Keratinocyte (primary cell): Measurements from ENCODE around the gene DIAPH2. TPM values are rescaled to one million over a fixed set of nuclear protein-coding genes. Genes with fewer than 3 reads are reported as not detected.

Source experiments
- DNase-seq: peaks from one replicate; pipeline ENCODE4 v3.0.0-alpha.2; 2011; ENCODE audit warnings: low read depth, missing footprints, low spot score
- FAIRE-seq: peaks from 2 replicates; lab custom pipeline; 2011; peaks lifted over from hg19 to GRCh38; lab: Jason Lieb, UNC
- H2AFZ ChIP-seq: 2 replicates; pipeline ENCODE4 v1.6.0; 2012; ENCODE audit warnings: low read length, control low read depth, inconsistent platforms; ENCODE audit not compliant: control insufficient read depth
- H3K27ac ChIP-seq: 2 replicates; pipeline ENCODE4 v1.5.1; 2011; ENCODE audit warnings: low read length; ENCODE audit not compliant: control insufficient read depth, insufficient read depth
- H3K27me3 ChIP-seq: 3 replicates; pipeline ENCODE4 v1.6.0; 2011; ENCODE audit warnings: low read length; ENCODE audit not compliant: control insufficient read depth, insufficient read depth; ENCODE audit errors: extremely low read depth
- H3K36me3 ChIP-seq, 2 experiments: 2 replicates in 1 of 2; 3 replicates in 1 of 2; pipeline ENCODE4 v1.5.1; 2011; ENCODE audit warnings: low read length in 2 of 2, mild to moderate bottlenecking in 1 of 2; ENCODE audit not compliant: control insufficient read depth in 2 of 2, insufficient read depth in 2 of 2; ENCODE audit errors: extremely low read depth in 1 of 2
- H3K4me1 ChIP-seq: 3 replicates; pipeline ENCODE4 v1.5.1; 2011; ENCODE audit warnings: low read length; ENCODE audit not compliant: control insufficient read depth, insufficient read depth; ENCODE audit errors: extremely low read depth
- H3K4me2 ChIP-seq: 3 replicates; pipeline ENCODE4 v1.6.0; 2011; ENCODE audit warnings: low read depth, low read length; ENCODE audit not compliant: control insufficient read depth, insufficient read depth; ENCODE audit errors: extremely low read depth
- H3K4me3 ChIP-seq, 3 experiments: fragments of 200-600 bp in 1 of 3; sonication (generic) in 1 of 3; 2 replicates in 2 of 3; 3 replicates in 1 of 3; pipeline ENCODE4 v1.5.1; 2011 to 2016; ENCODE audit warnings: low read length in 3 of 3, mild to moderate bottlenecking in 3 of 3, control low read depth in 2 of 3, inconsistent platforms in 1 of 3, low read depth in 1 of 3, mixed read lengths in 1 of 3, mixed run types in 1 of 3, moderate library complexity in 1 of 3; ENCODE audit not compliant: control insufficient read depth in 2 of 3, insufficient read depth in 2 of 3; ENCODE audit errors: extremely low read depth in 1 of 3
- H3K79me2 ChIP-seq: 2 replicates; pipeline ENCODE4 v1.6.0; 2012; ENCODE audit warnings: low read length; ENCODE audit not compliant: control insufficient read depth, insufficient read depth
- H3K9ac ChIP-seq: 3 replicates; pipeline ENCODE4 v1.6.0; 2011; ENCODE audit warnings: low read length; ENCODE audit not compliant: control insufficient read depth, insufficient read depth; ENCODE audit errors: extremely low read depth
- H3K9me1 ChIP-seq: 3 replicates; pipeline ENCODE4 v1.6.0; 2011; ENCODE audit warnings: low read length; ENCODE audit not compliant: control insufficient read depth, insufficient read depth; ENCODE audit errors: extremely low read depth
- H3K9me3 ChIP-seq: 2 replicates; pipeline ENCODE4 v1.5.1; 2012; ENCODE audit warnings: low read depth, low read length; ENCODE audit not compliant: control insufficient read depth
- H4K20me1 ChIP-seq: 3 replicates; pipeline ENCODE4 v1.6.0; 2011; ENCODE audit warnings: low read length; ENCODE audit not compliant: control insufficient read depth, insufficient read depth; ENCODE audit errors: extremely low read depth
- EZH2 ChIP-seq: IDR thresholded peaks from one replicate; pipeline ENCODE4 v1.6.1; 2012; ENCODE audit warnings: inconsistent platforms, mild to moderate bottlenecking, low read length, moderate library complexity
- dilution Hi-C: fragments of 300-500 bp; cut with MboI; formaldehyde crosslinking; loops from one replicate; pipeline ENCODE4 v1.7.0; 2020; ENCODE audit warnings: low sequenced_read_pairs; ENCODE audit not compliant: extremely low pct_ligation_motif_present
- polyA plus RNA-seq, 5 experiments: library from polyadenylated mRNA; depleted of rRNA in 3 of 5; stranded (reverse) in 3 of 5; stranded (forward) in 1 of 5; unstranded in 1 of 5; fragments of >200 nt; gene quantifications; 1 replicate in 1 of 5; 2 replicates in 3 of 5; 3 replicates in 1 of 5; pipeline versions ENCODE4 v1.2.1 to v1.2.3, GENCODE V29; 2011 to 2012; ENCODE audit warnings: missing spikeins in 2 of 5, low read depth in 1 of 5, low replicate concordance in 1 of 5
- TF ChIP-seq, protein P1 (sequence below), 3 experiments: IDR thresholded peaks in 1 of 3; conservative IDR thresholded peaks in 1 of 3; optimal IDR thresholded peaks in 1 of 3; 2 replicates in 2 of 3; 3 replicates in 1 of 3; pipeline versions ENCODE3 to v1.5.1; 2011; ENCODE audit warnings: low read length in 3 of 3, mild to moderate bottlenecking in 3 of 3, moderate library complexity in 2 of 3, control low read depth in 1 of 3, inconsistent platforms in 1 of 3; ENCODE audit not compliant: insufficient read depth in 2 of 3; ENCODE audit errors: extremely low read depth in 1 of 3

DIAPH2 gene
- polyA plus RNA-seq, 1 donor (not counting 4 experiments of a cell fraction or from before 2014, with no cell fraction given) = 7.4 TPM

DNA sequence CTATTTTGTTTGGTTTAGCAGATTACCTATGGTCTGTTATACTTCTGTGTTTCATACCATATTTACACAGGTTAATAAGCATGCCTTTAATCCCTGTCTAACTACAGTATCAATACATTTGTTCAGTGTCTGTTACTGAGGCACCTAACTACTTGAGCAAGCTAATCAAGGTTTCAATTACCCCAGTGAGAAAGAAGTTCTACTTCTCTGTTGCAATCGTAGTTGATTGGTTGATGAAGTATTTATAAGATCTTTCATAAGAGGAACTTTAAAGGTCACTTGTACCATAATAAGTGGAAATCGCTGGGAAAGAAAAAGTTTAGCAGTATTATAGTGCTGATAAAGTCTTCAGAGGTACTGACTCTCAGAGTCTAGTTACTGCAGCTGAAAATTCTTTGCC lies 689.6 kb downstream of the DIAPH2 start:
- H3K27ac ChIP-seq = no peak overlapping the region
- no peak overlapping the region for H3K9ac ChIP-seq
- H3K4me2 ChIP-seq = no peak overlapping the region
- no peak for FAIRE-seq
- H3K79me2 ChIP-seq = no peaks in the 10 kb centered on the region
- no peaks in the 10 kb centered on the region for H3K4me1 ChIP-seq
- DNase-seq = no peak
- H3K9me3 ChIP-seq = no peaks in the 10 kb centered on the region
- dilution Hi-C loops = no loop called here
- no peaks in the 10 kb centered on the region for H3K9me1 ChIP-seq
- no peaks in the 10 kb centered on the region for H3K36me3 ChIP-seq
- TF ChIP-seq EZH2 = no peak
- TF ChIP-seq, protein P1, sequence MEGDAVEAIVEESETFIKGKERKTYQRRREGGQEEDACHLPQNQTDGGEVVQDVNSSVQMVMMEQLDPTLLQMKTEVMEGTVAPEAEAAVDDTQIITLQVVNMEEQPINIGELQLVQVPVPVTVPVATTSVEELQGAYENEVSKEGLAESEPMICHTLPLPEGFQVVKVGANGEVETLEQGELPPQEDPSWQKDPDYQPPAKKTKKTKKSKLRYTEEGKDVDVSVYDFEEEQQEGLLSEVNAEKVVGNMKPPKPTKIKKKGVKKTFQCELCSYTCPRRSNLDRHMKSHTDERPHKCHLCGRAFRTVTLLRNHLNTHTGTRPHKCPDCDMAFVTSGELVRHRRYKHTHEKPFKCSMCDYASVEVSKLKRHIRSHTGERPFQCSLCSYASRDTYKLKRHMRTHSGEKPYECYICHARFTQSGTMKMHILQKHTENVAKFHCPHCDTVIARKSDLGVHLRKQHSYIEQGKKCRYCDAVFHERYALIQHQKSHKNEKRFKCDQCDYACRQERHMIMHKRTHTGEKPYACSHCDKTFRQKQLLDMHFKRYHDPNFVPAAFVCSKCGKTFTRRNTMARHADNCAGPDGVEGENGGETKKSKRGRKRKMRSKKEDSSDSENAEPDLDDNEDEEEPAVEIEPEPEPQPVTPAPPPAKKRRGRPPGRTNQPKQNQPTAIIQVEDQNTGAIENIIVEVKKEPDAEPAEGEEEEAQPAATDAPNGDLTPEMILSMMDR (optimal IDR thresholded peaks at IDR 0.05 in 1 of 3, IDR thresholded peaks at IDR 0.05 in 1 of 3, conservative IDR thresholded peaks at IDR 0.05 in 1 of 3; ENCODE audit: extremely low read depth in 1 of 3, insufficient read depth in 2 of 3, low read length in 3 of 3) = no peak
- H4K20me1 ChIP-seq = no peaks in the 10 kb centered on the region
- H3K4me3 ChIP-seq = no peak overlapping the region
- H2AFZ ChIP-seq = no peak overlapping the region
- H3K27me3 ChIP-seq = no peaks in the 10 kb centered on the region

DNA sequence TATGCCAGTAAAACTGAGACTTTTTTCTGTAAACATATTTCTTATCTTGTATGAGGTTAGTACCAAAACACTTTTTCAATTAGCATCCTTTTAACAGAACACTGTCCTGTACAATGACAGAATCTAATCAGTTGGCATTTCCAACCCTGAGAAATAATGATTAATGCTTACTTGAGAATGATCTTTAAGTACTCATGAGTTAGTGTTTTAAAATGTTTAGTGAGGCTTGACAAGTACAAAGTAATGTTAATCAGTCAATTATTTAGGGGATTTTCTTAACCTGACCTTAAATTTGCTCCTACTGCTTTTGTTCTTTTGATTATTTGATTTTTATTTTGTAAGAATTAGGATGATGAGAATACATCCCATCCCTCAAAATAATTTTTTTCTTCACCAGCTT lies 695.6 kb downstream of the DIAPH2 start:
- dilution Hi-C loops = no loop called here
- no peak overlapping the region for H3K27ac ChIP-seq
- H3K79me2 ChIP-seq = no peaks in the 10 kb centered on the region
- no peaks in the 10 kb centered on the region for H3K27me3 ChIP-seq
- H3K4me2 ChIP-seq = no peak overlapping the region
- no peak for TF ChIP-seq EZH2
- TF ChIP-seq, protein P1 (optimal IDR thresholded peaks at IDR 0.05 in 1 of 3, IDR thresholded peaks at IDR 0.05 in 1 of 3, conservative IDR thresholded peaks at IDR 0.05 in 1 of 3; ENCODE audit: extremely low read depth in 1 of 3, insufficient read depth in 2 of 3, low read length in 3 of 3) = no peak
- H3K9me1 ChIP-seq = no peaks in the 10 kb centered on the region
- H3K4me3 ChIP-seq = no peak overlapping the region
- no peak for DNase-seq
- H2AFZ ChIP-seq = no peak overlapping the region
- H3K36me3 ChIP-seq = no peaks in the 10 kb centered on the region
- no peak for FAIRE-seq
- H3K4me1 ChIP-seq = no peaks in the 10 kb centered on the region
- H4K20me1 ChIP-seq = no peaks in the 10 kb centered on the region
- no peaks in the 10 kb centered on the region for H3K9me3 ChIP-seq
- H3K9ac ChIP-seq = no peak overlapping the region
